Nephron progenitor cell (in vitro differentiated cells): Measurements from ENCODE around the gene PGM5.
A peak's percentile ranks its signal among the peaks of the same experiment; 100 is the strongest.

ENCODE experiments used
- DNase-seq: peaks from one replicate; pipeline ENCODE4 v3.0.0; 2021
- H3K27ac Mint-ChIP-seq: 2 replicates; pipeline ENCODE4 v1.8.0; 2021; ENCODE audit warnings: mild to moderate bottlenecking, moderate library complexity, mixed read lengths
- H3K27me3 Mint-ChIP-seq: 2 replicates; pipeline ENCODE4 v1.8.0; 2021; ENCODE audit warnings: mild to moderate bottlenecking, low read depth, mixed read lengths; ENCODE audit not compliant: poor library complexity
- H3K36me3 Mint-ChIP-seq: 2 replicates; pipeline ENCODE4 v1.8.0; 2021; ENCODE audit warnings: low read depth, mixed read lengths
- H3K4me1 Mint-ChIP-seq: 2 replicates; pipeline ENCODE4 v1.8.0; 2021; ENCODE audit warnings: mixed read lengths
- H3K4me3 Mint-ChIP-seq: 2 replicates; pipeline ENCODE4 v1.8.0; 2021; ENCODE audit warnings: mild to moderate bottlenecking, moderate library complexity, mixed read lengths
- H3K9me3 Mint-ChIP-seq: 2 replicates; pipeline ENCODE4 v1.8.0; 2021; ENCODE audit warnings: mild to moderate bottlenecking, moderate library complexity, mixed read lengths
- TF ChIP-seq, protein P1 (sequence below): fragments of 200-600 bp; sonication (generic); IDR thresholded peaks from 2 replicates; pipeline ENCODE4 v1.5.0; 2021; ENCODE audit warnings: antibody characterized with exemption

PGM5 gene

DNA sequence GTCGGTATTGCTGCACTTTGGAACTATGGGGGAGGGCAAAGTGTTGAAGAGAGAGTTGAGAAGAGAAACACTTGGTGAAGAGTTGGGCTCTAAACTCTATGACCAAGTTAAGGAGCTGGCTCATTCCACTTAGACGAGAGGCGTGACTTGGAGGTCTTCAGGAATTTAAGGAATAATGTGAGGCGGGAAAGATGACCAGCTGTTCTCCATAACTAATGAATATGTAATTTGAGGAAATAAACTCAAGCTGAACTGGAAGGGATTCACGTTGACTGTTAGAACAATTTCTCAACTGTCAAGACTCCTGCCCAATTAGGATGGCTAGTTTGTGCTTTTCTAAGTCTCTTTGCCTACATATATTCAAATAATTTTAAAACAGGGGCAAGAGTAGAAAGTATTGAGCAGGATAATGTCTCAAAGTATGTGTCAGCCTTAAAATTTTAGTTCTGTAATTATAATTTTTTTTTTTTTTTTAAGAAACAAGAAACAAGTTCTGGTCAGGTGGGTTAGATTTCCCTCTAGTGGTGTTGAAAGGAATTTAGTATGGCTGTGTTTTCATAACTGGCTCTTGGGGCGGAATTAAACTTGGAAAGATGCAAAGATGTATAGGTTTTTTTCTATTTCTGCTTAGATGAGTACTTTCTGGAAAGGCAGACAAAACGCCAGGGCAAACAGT, 150.9 kb downstream of the PGM5 start:
- no peak overlapping the region for H3K27ac Mint-ChIP-seq
- DNase-seq: no peak
- H3K4me3 Mint-ChIP-seq: no peak overlapping the region
- peaks cover 5% of the 10 kb centered on the region for H3K27me3 Mint-ChIP-seq
- peaks cover 3% of the 10 kb centered on the region for H3K9me3 Mint-ChIP-seq
- H3K4me1 Mint-ChIP-seq: peaks cover 45% of the 10 kb centered on the region
- TF ChIP-seq, protein P1, sequence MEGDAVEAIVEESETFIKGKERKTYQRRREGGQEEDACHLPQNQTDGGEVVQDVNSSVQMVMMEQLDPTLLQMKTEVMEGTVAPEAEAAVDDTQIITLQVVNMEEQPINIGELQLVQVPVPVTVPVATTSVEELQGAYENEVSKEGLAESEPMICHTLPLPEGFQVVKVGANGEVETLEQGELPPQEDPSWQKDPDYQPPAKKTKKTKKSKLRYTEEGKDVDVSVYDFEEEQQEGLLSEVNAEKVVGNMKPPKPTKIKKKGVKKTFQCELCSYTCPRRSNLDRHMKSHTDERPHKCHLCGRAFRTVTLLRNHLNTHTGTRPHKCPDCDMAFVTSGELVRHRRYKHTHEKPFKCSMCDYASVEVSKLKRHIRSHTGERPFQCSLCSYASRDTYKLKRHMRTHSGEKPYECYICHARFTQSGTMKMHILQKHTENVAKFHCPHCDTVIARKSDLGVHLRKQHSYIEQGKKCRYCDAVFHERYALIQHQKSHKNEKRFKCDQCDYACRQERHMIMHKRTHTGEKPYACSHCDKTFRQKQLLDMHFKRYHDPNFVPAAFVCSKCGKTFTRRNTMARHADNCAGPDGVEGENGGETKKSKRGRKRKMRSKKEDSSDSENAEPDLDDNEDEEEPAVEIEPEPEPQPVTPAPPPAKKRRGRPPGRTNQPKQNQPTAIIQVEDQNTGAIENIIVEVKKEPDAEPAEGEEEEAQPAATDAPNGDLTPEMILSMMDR: peak; percentile 79
- peaks cover 6% of the 10 kb centered on the region for H3K36me3 Mint-ChIP-seq

DNA sequence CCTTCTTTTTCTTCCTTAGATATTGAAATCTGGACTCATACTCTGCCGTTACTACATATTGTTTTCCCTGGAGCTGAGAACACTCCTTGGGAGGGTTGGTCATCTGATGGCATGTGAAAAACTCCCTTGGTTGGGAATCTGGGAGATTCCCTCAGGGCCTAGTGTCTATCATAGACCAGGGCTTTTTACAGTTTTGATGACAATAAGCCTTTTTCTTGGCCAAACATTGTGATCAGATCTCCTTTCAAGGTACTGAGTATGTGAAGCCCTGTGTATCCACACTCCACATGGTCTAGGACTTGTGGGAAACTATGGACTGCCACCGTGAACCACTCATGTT, 151.4 kb downstream of the PGM5 start:
- Mint-ChIP-seq H3K4me1 (peaks cover 45% of the 10 kb centered on the region), H3K36me3 (peaks cover 6% of the 10 kb centered on the region), H3K27me3 (peaks cover 9% of the 10 kb centered on the region), H3K27ac (no peak overlapping the region), H3K9me3 (peaks cover 3% of the 10 kb centered on the region), H3K4me3 (no peak overlapping the region)
- TF ChIP-seq, protein P1: peak; percentile 1
- DNase-seq: no peak

DNA sequence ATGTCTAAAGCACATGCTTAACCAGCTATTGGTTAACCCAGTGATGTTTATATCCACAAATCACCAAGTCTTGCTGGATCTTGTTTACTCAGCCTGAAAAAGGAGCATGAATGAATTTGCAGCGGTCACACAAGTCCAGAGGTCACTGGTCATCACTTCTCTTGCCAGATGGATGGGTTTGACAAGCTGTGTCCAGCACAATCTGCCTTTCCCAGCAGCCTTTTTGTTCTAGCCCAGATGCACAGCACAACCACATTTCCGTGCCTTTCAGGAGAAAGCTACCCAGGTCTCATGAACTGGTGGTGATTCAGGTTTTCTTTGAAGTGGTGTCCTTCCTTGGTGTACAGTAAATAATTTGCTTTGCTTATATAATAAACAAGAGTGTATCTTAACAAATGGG, 152.1 kb downstream of the PGM5 start:
- H3K9me3 Mint-ChIP-seq: peaks cover 3% of the 10 kb centered on the region
- peaks cover 9% of the 10 kb centered on the region for H3K27me3 Mint-ChIP-seq
- TF ChIP-seq, protein P1: no peak
- H3K4me1 Mint-ChIP-seq: peaks cover 45% of the 10 kb centered on the region
- H3K27ac Mint-ChIP-seq: peak overlapping the region; percentile 82
- peaks cover 6% of the 10 kb centered on the region for H3K36me3 Mint-ChIP-seq
- peak; percentile 4 for DNase-seq
- H3K4me3 Mint-ChIP-seq: no peak overlapping the region

DNA sequence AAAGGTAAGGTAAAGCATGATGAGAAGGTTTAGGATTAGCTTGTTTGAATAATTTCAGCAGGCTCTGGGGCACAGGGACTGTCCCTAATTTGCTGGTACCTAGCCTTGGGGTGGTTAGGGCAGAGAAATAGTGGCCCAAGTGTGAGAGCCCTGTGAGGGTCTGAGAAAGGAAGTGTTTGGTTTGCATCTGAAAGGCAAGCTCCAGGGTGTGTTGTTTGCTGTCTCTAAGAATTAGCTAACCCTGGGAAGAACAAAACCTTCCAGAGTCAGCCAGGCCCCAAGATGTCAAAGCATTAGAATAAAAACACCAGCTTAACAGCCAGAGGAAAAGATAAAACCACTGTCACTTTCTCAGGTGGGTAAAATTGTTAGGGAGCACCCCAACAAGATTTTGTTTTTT, 153.3 kb downstream of the PGM5 start:
- H3K27ac Mint-ChIP-seq: no peak overlapping the region
- H3K4me3 Mint-ChIP-seq: peak overlapping the region; percentile 9
- H3K27me3 Mint-ChIP-seq: peaks cover 11% of the 10 kb centered on the region
- peaks cover 6% of the 10 kb centered on the region for H3K36me3 Mint-ChIP-seq
- TF ChIP-seq, protein P1: no peak
- H3K4me1 Mint-ChIP-seq: peaks cover 45% of the 10 kb centered on the region
- DNase-seq: no peak
- peaks cover 3% of the 10 kb centered on the region for H3K9me3 Mint-ChIP-seq

DNA sequence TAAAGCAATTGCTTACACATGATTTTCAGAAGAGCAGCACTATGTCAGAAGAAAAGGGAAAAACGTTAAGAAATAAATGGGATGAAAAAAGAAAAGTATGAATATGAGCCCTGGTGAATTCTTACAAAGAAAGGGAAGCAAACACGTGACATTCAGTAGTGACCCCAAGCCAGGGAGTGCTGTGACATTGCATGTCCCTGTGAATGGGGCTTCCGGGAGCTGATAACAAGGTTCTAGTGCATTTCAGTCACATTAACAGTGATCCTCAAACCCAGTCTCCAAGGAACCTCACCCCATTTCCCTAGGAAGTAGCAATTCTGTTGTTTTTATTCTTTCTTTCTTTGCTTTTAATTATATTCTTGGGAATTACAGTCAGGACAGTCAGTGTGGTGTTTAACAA, 157.0 kb downstream of the PGM5 start:
- Mint-ChIP-seq H3K4me1 (peaks cover 24% of the 10 kb centered on the region), H3K27ac (no peak overlapping the region), H3K9me3 (peaks cover 14% of the 10 kb centered on the region), H3K27me3 (peaks cover 8% of the 10 kb centered on the region), H3K4me3 (no peak overlapping the region), H3K36me3 (peaks cover 16% of the 10 kb centered on the region)
- TF ChIP-seq, protein P1: no peak
- DNase-seq: no peak

DNA sequence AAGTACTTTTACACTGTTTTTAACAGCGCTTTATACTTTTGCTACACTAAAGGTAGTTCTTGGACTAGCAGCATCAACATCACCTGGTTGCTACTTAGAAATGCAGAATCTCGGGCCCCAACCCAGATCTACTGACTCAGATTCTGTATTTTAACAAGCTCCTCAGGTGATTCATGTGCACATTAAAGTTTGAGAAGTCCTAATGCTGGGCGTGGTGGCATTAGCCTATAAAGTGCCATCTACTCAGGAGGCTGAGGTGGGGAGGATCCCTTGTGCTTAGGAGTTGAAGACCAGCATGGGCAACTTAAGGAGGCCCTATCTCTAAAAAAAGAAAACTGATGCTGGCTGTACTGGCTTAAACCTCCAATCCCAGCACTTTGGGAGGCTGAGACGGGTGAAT, 157.6 kb downstream of the PGM5 start:
- TF ChIP-seq, protein P1: no peak
- no peak for DNase-seq
- H3K27ac Mint-ChIP-seq: no peak overlapping the region
- H3K9me3 Mint-ChIP-seq: peaks cover 20% of the 10 kb centered on the region
- H3K36me3 Mint-ChIP-seq: peaks cover 22% of the 10 kb centered on the region
- H3K27me3 Mint-ChIP-seq: peaks cover 8% of the 10 kb centered on the region
- H3K4me1 Mint-ChIP-seq: peaks cover 18% of the 10 kb centered on the region
- H3K4me3 Mint-ChIP-seq: no peak overlapping the region
